WTC11 (cell line): ENCODE data around the gene IGF2BP3. TPM values are rescaled to one million over a fixed set of nuclear protein-coding genes. Genes with fewer than 3 reads are reported as not detected.

ENCODE experiments used
- ATAC-seq: fragments of 200-7000 bp; cut with Tn5 transposase; 2 replicates; pipeline ENCODE4 v1.10.0; 2021; ENCODE audit warnings: mild to moderate bottlenecking, moderate library complexity
- CTCF ChIA-PET: fragments of 300-600 bp; sonication (Branson Sonifier 250); formaldehyde crosslinking; loops from one replicate; lab custom pipeline; 2021; ENCODE audit warnings: antibody characterized with exemption; lab: Charles Lee
- POLR2A ChIA-PET: fragments of 350-600 bp; sonication (Branson Sonifier 250); formaldehyde crosslinking; loops from one replicate; lab custom pipeline; 2021; ENCODE audit warnings: antibody characterized with exemption; lab: Charles Lee
- DNase-seq: peaks from one replicate; pipeline ENCODE4 v3.0.0; 2021; ENCODE audit warnings: low spot score
- H3K27ac Mint-ChIP-seq: 2 replicates; pipeline ENCODE4 v1.8.0; 2021; ENCODE audit warnings: mixed read lengths
- H3K27me3 Mint-ChIP-seq: 2 replicates; pipeline ENCODE4 v1.8.0; 2021; ENCODE audit warnings: low read depth, mild to moderate bottlenecking, moderate library complexity, mixed read lengths
- H3K36me3 Mint-ChIP-seq: 2 replicates; pipeline ENCODE4 v1.8.0; 2021; ENCODE audit warnings: mixed read lengths
- H3K4me1 Mint-ChIP-seq: 2 replicates; pipeline ENCODE4 v1.8.0; 2022; ENCODE audit warnings: mixed read lengths
- H3K4me3 Mint-ChIP-seq: 2 replicates; pipeline ENCODE4 v1.8.0; 2021; ENCODE audit warnings: mild to moderate bottlenecking, moderate library complexity, mixed read lengths
- H3K9me3 Mint-ChIP-seq: 2 replicates; pipeline ENCODE4 v1.8.0; 2021; ENCODE audit warnings: mixed read lengths
- ATF1 ChIP-seq: sonication (generic); formaldehyde crosslinking; IDR thresholded peaks from 2 replicates; pipeline ENCODE4 v1.8.1; 2023; ENCODE audit warnings: mild to moderate bottlenecking, moderate library complexity, missing genetic modification reagents
- CDX4 ChIP-seq: fragments of 250-450 bp; sonication (Bioruptor Pico); IDR thresholded peaks from 2 replicates; pipeline ENCODE4 v1.9.0; 2021; ENCODE audit warnings: moderate library complexity, mild to moderate bottlenecking, inconsistent platforms, borderline replicate concordance
- CTCF ChIP-seq: fragments of 200-600 bp; IDR thresholded peaks from 2 replicates; pipeline ENCODE4 v1.8.0; 2022; ENCODE audit warnings: antibody characterized with exemption
- ERG ChIP-seq: fragments of 250-450 bp; sonication (Bioruptor Pico); IDR thresholded peaks from 2 replicates; pipeline ENCODE4 v1.8.0; 2021; ENCODE audit warnings: mild to moderate bottlenecking
- FOXJ3 ChIP-seq: sonication (generic); formaldehyde crosslinking; IDR thresholded peaks from 2 replicates; pipeline ENCODE4 v1.9.0; 2021; ENCODE audit warnings: missing genetic modification reagents, mild to moderate bottlenecking, borderline replicate concordance
- FOXK1 ChIP-seq: sonication (generic); formaldehyde crosslinking; IDR thresholded peaks from 2 replicates; pipeline ENCODE4 v1.8.0; 2022; ENCODE audit warnings: mild to moderate bottlenecking, moderate library complexity, missing genetic modification reagents
- FOXP1 ChIP-seq: sonication (generic); formaldehyde crosslinking; IDR thresholded peaks from 2 replicates; pipeline ENCODE4 v1.8.0; 2022; ENCODE audit warnings: missing genetic modification reagents, mild to moderate bottlenecking, moderate library complexity, borderline replicate concordance
- GTF2I ChIP-seq: fragments of 250-450 bp; sonication (Bioruptor Pico); conservative IDR thresholded peaks from 2 replicates; pipeline ENCODE4 v1.4.0; 2021; ENCODE audit warnings: mild to moderate bottlenecking
- KAT7 ChIP-seq: sonication (generic); formaldehyde crosslinking; IDR thresholded peaks from 2 replicates; pipeline ENCODE4 v1.8.1; 2023; ENCODE audit warnings: missing genetic modification reagents, mild to moderate bottlenecking, borderline replicate concordance
- NR3C1 ChIP-seq: sonication (generic); formaldehyde crosslinking; conservative IDR thresholded peaks from 2 replicates; pipeline ENCODE4 v1.8.1; 2023; ENCODE audit warnings: low read depth, mild to moderate bottlenecking, missing genetic modification reagents
- PREB ChIP-seq: sonication (generic); formaldehyde crosslinking; IDR thresholded peaks from 2 replicates; pipeline ENCODE4 v1.8.1; 2022; ENCODE audit warnings: mild to moderate bottlenecking, missing genetic modification reagents, moderate library complexity, borderline replicate concordance
- SMAD3 ChIP-seq: sonication (generic); formaldehyde crosslinking; IDR thresholded peaks from 2 replicates; pipeline ENCODE4 v1.8.0; 2022; ENCODE audit warnings: missing genetic modification reagents, mild to moderate bottlenecking, borderline replicate concordance
- USF1 ChIP-seq: sonication (generic); formaldehyde crosslinking; IDR thresholded peaks from 2 replicates; pipeline ENCODE4 v1.8.0; 2022; ENCODE audit warnings: mild to moderate bottlenecking, missing genetic modification reagents
- ZBTB43 ChIP-seq: sonication (generic); formaldehyde crosslinking; IDR thresholded peaks from 2 replicates; pipeline ENCODE4 v1.8.1; 2023; ENCODE audit warnings: mild to moderate bottlenecking, missing genetic modification reagents
- ZMAT4 ChIP-seq: fragments of 250-450 bp; sonication (Bioruptor Pico); IDR thresholded peaks from 2 replicates; pipeline ENCODE4 v1.9.0; 2021; ENCODE audit warnings: mild to moderate bottlenecking
- ZNF138 ChIP-seq: sonication (generic); formaldehyde crosslinking; conservative IDR thresholded peaks from 2 replicates; pipeline ENCODE4 v1.8.1; 2022; ENCODE audit warnings: mild to moderate bottlenecking, moderate library complexity, missing genetic modification reagents
- ZNF219 ChIP-seq: sonication (generic); formaldehyde crosslinking; IDR thresholded peaks from 2 replicates; pipeline ENCODE4 v1.8.0; 2023; ENCODE audit warnings: missing genetic modification reagents, mild to moderate bottlenecking, borderline replicate concordance
- ZNF416 ChIP-seq: fragments of 250-450 bp; sonication (Bioruptor Pico); IDR thresholded peaks from 2 replicates; pipeline ENCODE4 v1.9.0; 2021; ENCODE audit warnings: mild to moderate bottlenecking, inconsistent platforms
- ZNF671 ChIP-seq: fragments of 250-450 bp; sonication (Bioruptor Pico); IDR thresholded peaks from 2 replicates; pipeline ENCODE4 v1.8.0; 2021; ENCODE audit warnings: mild to moderate bottlenecking
- total RNA-seq: library from RNA; stranded (reverse); gene quantifications from 3 replicates; pipeline ENCODE4 v1.2.3, GENCODE V29; 2021

The IGF2BP3 gene
- total RNA-seq, 1 experiment from 2014 or later = 129 TPM

GRCh38 chr7:23277359-23277989 is 192.8 kb downstream of the IGF2BP3 start:
- no peak overlapping the region for H3K4me3 Mint-ChIP-seq
- DNase-seq (no peak), ATAC-seq (peak; percentile 46)
- H3K27me3 Mint-ChIP-seq = no peaks in the 10 kb centered on the region
- no peaks in the 10 kb centered on the region for H3K9me3 Mint-ChIP-seq
- H3K27ac Mint-ChIP-seq = no peak overlapping the region
- ChIA-PET CTCF (interaction anchor here (0.7 to 1.4 kb wide), 3 partner anchors 31 to 89 kb away, joined by 3 read pairs; partner anchors contain the start of gene GPNMB), POLR2A (interaction anchor here (0.7 kb wide), 1 partner anchor 43 kb away, joined by 4 read pairs; no protein-coding TSS in a partner anchor)
- H3K4me1 Mint-ChIP-seq = peaks cover 4% of the 10 kb centered on the region
- no peaks in the 10 kb centered on the region for H3K36me3 Mint-ChIP-seq
- TF ChIP-seq ERG (no peak), CTCF (peak; percentile 48; the same call in 1 of the 2 replicates)

- no peak overlapping the region; the same call in 1 of the 2 replicates for H3K27ac Mint-ChIP-seq
- H3K9me3 Mint-ChIP-seq = no peaks in the 10 kb centered on the region
- no peaks in the 10 kb centered on the region for H3K36me3 Mint-ChIP-seq
- H3K4me3 Mint-ChIP-seq = no peak overlapping the region
- ATAC-seq = no peak
- no peak for DNase-seq
- H3K27me3 Mint-ChIP-seq = no peaks in the 10 kb centered on the region
- peaks cover 4% of the 10 kb centered on the region for H3K4me1 Mint-ChIP-seq
- POLR2A ChIA-PET = no interaction called here
- CTCF ChIA-PET = interaction anchor here (0.8 to 1.4 kb wide), 7 partner anchors 9 to 132 kb away, joined by 3 to 4 read pairs (median 3); partner anchors contain the start of gene GPNMB
- no peak for TF ChIP-seq ZNF138 (CRISPR knock-in tag)
- peak; percentile 82; the same call in 1 of the 2 replicates for TF ChIP-seq GTF2I
- TF ChIP-seq, all 79 proteins: peak for 1
Observed at GRCh38 chr7:23276947-23277346, 193.3 kb downstream of the IGF2BP3 start.

GRCh38 chr7:23276376-23276775 is 193.9 kb downstream of the IGF2BP3 start:
- POLR2A ChIA-PET = no interaction called here
- Mint-ChIP-seq H3K9me3 (no peaks in the 10 kb centered on the region), H3K27me3 (no peaks in the 10 kb centered on the region), H3K4me1 (peaks cover 4% of the 10 kb centered on the region), H3K36me3 (no peaks in the 10 kb centered on the region), H3K27ac (no peak overlapping the region), H3K4me3 (no peak overlapping the region)
- CTCF ChIA-PET = interaction anchor here (0.5 to 1.4 kb wide), 9 partner anchors 10 to 214 kb away, joined by 3 to 4 read pairs (median 3); partner anchors contain the start of gene GPNMB
- TF ChIP-seq ZBTB43 (no peak), ZNF416 (no peak), ZNF219 (no peak), NR3C1 (CRISPR knock-in tag) (no peak), SMAD3 (no peak), FOXJ3 (CRISPR knock-in tag) (no peak), ATF1 (CRISPR knock-in tag) (no peak), ZNF138 (CRISPR knock-in tag) (no peak), FOXP1 (no peak), KAT7 (no peak), CDX4 (CRISPR knock-in tag) (no peak), FOXK1 (no peak), ZMAT4 (no peak), PREB (CRISPR knock-in tag) (no peak), USF1 (CRISPR knock-in tag) (no peak), ZNF671 (CRISPR knock-in tag) (no peak)
- ATAC-seq = peak; percentile 49
- peak; percentile 29 for DNase-seq
